GM19372 (cell line): ENCODE data around the gene CELSR3.

ENCODE experiments used
- ATAC-seq: cut with Tn5 transposase; IDR thresholded peaks from one replicate; pipeline ENCODE4 v1.9.1; 2021; ENCODE audit warnings: mild to moderate bottlenecking, low read depth, moderate library complexity; ENCODE audit not compliant: unreplicated experiment

The CELSR3 gene

GRCh38 chr3:48688032-48688736 lies 25.5 kb upstream of the CELSR3 start:
- ATAC-seq = no peak

- ATAC-seq = no peak
These were observed 24.6 kb upstream of the CELSR3 start for GRCh38 chr3:48687220-48687678.

GRCh38 chr3:48686538-48687219 lies 24.0 kb upstream of the CELSR3 start:
- ATAC-seq = no peak

- ATAC-seq = peak; percentile 82
These were observed 23.2 kb upstream of the CELSR3 start, which contains the start of gene NCKIPSD for GRCh38 chr3:48685603-48686511. TSS of gene NCKIPSD (minus strand) at chr3:48685915. CDS start at chr3:48685807, 108 bp downstream.

GRCh38 chr3:48685293-48685602 lies 22.6 kb upstream of the CELSR3 start:
- ATAC-seq = peak; percentile 2

- no peak for ATAC-seq
These were observed 21.9 kb upstream of the CELSR3 start for GRCh38 chr3:48684480-48685143.

- ATAC-seq = no peak
These were observed 21.3 kb upstream of the CELSR3 start for GRCh38 chr3:48684054-48684349.

GRCh38 chr3:48682786-48683185 lies 20.1 kb upstream of the CELSR3 start:
- ATAC-seq = no peak

- ATAC-seq = no peak
These were observed 19.4 kb upstream of the CELSR3 start for GRCh38 chr3:48681974-48682610.

- ATAC-seq = no peak
These were observed 18.8 kb upstream of the CELSR3 start for GRCh38 chr3:48681541-48681880.

GRCh38 chr3:48680811-48681540 lies 18.3 kb upstream of the CELSR3 start:
- ATAC-seq = no peak

GRCh38 chr3:48679411-48680391 lies 17.0 kb upstream of the CELSR3 start:
- no peak for ATAC-seq

GRCh38 chr3:48678566-48679380 lies 16.1 kb upstream of the CELSR3 start:
- ATAC-seq = no peak

GRCh38 chr3:48678056-48678455 lies 15.4 kb upstream of the CELSR3 start:
- ATAC-seq = no peak

GRCh38 chr3:48674505-48674904 lies 11.8 kb upstream of the CELSR3 start:
- no peak for ATAC-seq

GRCh38 chr3:48672522-48672921 lies 9.8 kb upstream of the CELSR3 start:
- ATAC-seq = no peak

- no peak for ATAC-seq
These were observed 2.2 kb upstream of the CELSR3 start for GRCh38 chr3:48664929-48665328.

- ATAC-seq = no peak
These were observed 1.6 kb upstream of the CELSR3 start for GRCh38 chr3:48664313-48664644.
